Cerebellar cortex (tissue), 1 donor: ENCODE measurements around the gene KCNS1.

Source experiments
- DNase-seq: peaks from one replicate; pipeline ENCODE4 v3.0.0-alpha.2; 2015; ENCODE audit warnings: low spot score

KCNS1 gene

GRCh38 chr20:45049438-45049837, 51.5 kb downstream of the KCNS1 start:
- no peak for DNase-seq

GRCh38 chr20:45047581-45048119, 53.3 kb downstream of the KCNS1 start:
- no peak for DNase-seq

GRCh38 chr20:45044601-45045000, 56.3 kb downstream of the KCNS1 start:
- no peak for DNase-seq

- peak; percentile 79 for DNase-seq
These were observed 56.8 kb downstream of the KCNS1 start for GRCh38 chr20:45044084-45044573.

GRCh38 chr20:45042978-45043377, 57.9 kb downstream of the KCNS1 start:
- DNase-seq, result no peak
